Activated naive CD8-positive, alpha-beta T cell treated with anti-CD3 and anti-CD28 coated beads for 36 hours (primary cell): Measurements from ENCODE around the gene ATG101. TPM values are rescaled to one million over a fixed set of nuclear protein-coding genes. Genes with fewer than 3 reads are reported as not detected.

Source experiments
- DNase-seq: peaks from one replicate; pipeline ENCODE4 v3.0.0; 2021
- H3K27ac Mint-ChIP-seq: one replicate; pipeline ENCODE4 v1.8.0; 2022; ENCODE audit warnings: mild to moderate bottlenecking, moderate library complexity, mixed read lengths
- H3K27me3 Mint-ChIP-seq: one replicate; pipeline ENCODE4 v1.8.0; 2022; ENCODE audit warnings: mild to moderate bottlenecking, mixed read lengths
- H3K36me3 Mint-ChIP-seq: one replicate; pipeline ENCODE4 v1.8.0; 2021; ENCODE audit warnings: mild to moderate bottlenecking, mixed read lengths
- H3K4me1 Mint-ChIP-seq: one replicate; pipeline ENCODE4 v1.8.0; 2021; ENCODE audit warnings: mixed read lengths
- H3K4me3 Mint-ChIP-seq: one replicate; pipeline ENCODE4 v1.8.0; 2022; ENCODE audit warnings: mild to moderate bottlenecking, moderate library complexity, mixed read lengths
- H3K9me3 Mint-ChIP-seq: one replicate; pipeline ENCODE4 v1.8.0; 2022; ENCODE audit warnings: mixed read lengths
- total RNA-seq, 2 experiments: library from RNA; stranded (reverse); gene quantifications; one replicate each; pipeline ENCODE4 v1.2.3, GENCODE V29; 2021

Gene ATG101
- total RNA-seq, 2 experiments from 2014 or later, result 39.8 to 41.2 TPM

DNA sequence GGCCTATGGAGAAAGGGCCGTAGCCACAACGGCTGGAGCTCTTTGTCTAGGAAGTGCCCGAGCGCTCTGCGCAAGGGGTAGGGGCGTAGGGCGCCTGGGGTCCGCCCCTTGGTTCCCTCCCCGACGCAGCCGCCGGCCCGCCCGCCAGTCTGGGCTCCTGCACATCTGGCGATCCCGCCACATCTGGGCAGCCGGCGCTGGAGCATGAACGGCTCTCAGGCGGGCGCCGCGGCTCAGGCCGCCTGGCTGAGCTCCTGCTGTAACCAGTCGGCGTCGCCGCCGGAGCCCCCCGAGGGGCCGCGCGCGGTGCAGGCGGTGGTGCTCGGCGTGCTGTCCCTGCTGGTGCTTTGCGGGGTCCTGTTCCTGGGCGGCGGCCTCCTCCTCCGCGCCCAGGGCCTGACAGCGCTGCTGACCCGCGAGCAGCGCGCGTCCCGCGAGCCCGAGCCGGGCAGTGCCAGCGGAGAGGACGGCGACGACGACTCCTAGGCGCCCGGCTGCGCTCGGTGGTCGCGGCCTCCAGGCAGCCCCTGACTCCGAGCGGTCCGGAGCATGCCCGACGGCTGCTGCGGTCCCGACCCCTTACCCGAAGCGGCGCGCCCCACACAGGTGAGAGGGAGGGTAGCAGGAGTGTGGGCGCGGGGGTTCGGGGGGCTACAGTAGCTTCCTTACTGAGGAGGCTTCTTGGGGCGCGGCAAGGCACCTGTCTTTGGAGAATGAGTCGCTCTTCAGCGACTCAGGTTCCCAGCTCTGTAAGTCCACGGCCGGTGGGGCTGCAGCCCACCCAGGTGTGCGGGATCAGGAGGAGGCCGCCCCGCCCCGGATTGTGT lies 10.0 kb downstream of the ATG101 start, which contains the start of gene SMIM41:
Gene SMIM41, plus strand, starts transcription at position 129 of the 827 bp plus-strand sequence. Its CDS starts 76 bp downstream, at position 205.
- no peaks in the 10 kb centered on the region for H3K9me3 Mint-ChIP-seq
- H3K27me3 Mint-ChIP-seq, result no peaks in the 10 kb centered on the region
- H3K27ac Mint-ChIP-seq, result no peak within 1 kb of the TSS
- peaks cover 9% of the 10 kb centered on the region for H3K4me1 Mint-ChIP-seq
- peaks cover 14% of the 10 kb centered on the region for H3K36me3 Mint-ChIP-seq
- no peak for DNase-seq
- no peak within 1 kb of the TSS for H3K4me3 Mint-ChIP-seq

DNA sequence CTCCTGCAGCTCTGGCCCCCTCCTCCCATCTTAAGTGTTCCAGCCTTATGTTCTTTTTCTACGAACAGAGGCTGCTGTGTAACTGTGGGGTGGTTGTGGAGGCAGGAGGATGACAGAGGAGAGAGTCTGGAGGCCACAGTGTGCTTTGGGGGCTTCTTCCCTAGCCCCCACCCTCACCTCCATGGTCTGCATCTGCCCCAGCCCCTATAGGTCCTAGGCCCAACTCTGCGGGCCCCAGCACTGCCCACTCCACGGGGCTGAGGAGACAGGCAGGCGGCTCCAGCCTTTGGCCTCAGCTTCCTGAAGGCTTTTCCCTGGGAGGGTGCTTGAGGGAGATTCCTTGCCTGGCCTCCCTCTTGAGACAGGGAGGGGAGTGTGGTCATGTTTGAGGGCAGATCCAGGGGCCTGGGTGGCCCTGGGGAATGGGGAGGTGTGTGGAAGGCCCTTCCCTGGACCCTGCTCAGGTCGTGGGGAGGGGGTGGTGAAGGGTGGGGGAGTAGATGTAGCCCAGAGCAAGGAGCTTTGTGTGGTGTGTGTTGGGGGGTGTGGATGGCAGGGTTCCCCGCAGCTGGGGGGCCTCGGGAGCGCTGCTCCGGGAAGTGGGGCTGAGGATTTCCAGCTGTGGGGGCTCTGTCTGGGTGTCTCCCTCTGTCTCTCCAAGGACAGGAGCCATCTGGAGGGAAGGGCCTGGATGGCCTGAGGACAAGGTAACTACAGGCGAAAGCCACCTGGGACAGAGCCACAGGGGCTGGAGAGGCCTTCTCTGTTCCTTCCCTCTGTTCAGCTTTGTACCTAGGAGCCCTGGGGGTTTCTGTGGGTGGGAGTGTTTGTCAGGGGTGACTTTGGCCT lies 10.8 kb downstream of the ATG101 start:
- Mint-ChIP-seq H3K4me1 (peaks cover 9% of the 10 kb centered on the region), H3K27ac (no peak overlapping the region), H3K36me3 (peaks cover 10% of the 10 kb centered on the region), H3K4me3 (no peak overlapping the region), H3K9me3 (no peaks in the 10 kb centered on the region), H3K27me3 (no peaks in the 10 kb centered on the region)
- DNase-seq, result no peak

DNA sequence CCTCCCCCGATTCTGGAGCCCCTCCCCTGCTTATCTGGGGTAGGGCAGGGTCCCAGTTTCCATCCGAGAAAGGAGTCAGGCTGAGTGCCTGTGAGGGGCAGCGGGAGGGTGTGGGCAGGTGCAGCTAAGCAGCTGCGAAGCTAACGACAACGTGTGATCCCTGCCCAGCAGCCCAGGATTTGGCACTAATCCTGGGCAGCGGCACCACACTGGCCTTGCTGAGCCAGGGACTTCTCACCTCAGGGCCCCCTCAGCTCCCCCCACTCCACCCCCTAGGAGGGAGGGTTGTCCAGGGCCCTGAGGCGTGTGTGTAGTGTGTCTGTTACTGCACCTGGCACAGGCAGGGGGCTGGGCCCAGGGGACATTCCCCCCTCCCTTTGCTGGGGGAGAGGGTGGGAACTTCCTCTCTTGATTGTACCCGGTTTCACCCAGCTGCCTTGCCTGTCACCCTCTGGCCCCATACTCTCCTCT lies 11.5 kb downstream of the ATG101 start:
- Mint-ChIP-seq H3K27ac (no peak overlapping the region), H3K4me1 (peaks cover 9% of the 10 kb centered on the region), H3K27me3 (no peaks in the 10 kb centered on the region), H3K4me3 (no peak overlapping the region), H3K9me3 (no peaks in the 10 kb centered on the region), H3K36me3 (peaks cover 5% of the 10 kb centered on the region)
- DNase-seq, result peak; percentile 10

DNA sequence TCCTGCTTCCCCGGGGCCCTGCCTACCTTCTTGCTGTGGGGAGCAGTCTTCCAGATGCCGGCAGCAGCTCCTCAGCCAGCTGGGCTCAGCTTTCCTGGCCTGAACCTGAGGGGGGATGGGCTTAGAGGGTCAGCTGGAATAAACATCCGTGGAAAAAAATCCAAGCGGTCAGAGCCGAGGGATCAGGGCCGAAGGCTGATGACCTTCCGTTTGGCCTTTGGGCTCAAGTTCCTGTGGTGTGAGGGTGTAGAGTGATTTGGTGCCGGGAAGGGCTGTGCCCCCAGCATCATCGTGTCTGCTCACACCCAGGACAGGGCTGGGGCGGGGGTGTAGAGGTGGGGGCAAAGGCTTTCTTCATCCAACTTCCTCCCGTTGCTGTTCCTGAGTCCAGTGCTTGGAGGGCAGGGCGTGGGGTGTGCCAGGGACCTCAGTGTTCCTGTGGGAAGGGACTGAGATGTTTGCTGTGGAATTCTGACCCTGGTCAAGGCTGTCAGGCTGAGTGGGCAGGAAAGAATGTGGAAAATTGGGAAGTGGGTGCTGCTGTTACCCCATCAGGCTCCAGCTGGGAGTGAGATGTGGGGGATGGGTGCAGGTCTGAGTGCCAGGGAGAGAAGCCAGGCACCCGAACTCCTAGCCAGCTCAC lies 12.4 kb downstream of the ATG101 start:
- Mint-ChIP-seq H3K4me1 (peaks cover 9% of the 10 kb centered on the region), H3K9me3 (no peaks in the 10 kb centered on the region), H3K36me3 (no peaks in the 10 kb centered on the region), H3K27ac (no peak overlapping the region), H3K4me3 (no peak overlapping the region), H3K27me3 (peaks cover 2% of the 10 kb centered on the region)
- no peak for DNase-seq

DNA sequence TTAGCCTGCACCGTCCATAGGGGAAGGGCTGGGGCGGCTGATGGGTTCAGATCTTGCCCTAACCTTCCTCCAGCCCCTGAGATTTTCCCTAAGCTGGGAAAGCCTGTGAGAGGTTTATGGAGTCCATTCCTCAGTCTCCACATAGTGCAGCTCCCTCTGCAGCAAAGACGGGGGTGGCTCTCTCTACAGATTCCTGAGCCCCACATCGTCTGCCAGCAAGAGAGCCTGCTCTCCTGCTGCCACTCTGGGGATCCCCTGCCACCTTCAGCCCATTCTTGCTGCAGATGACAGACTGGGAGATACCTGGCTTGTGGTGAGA lies 12.8 kb downstream of the ATG101 start:
- Mint-ChIP-seq H3K4me1 (peaks cover 9% of the 10 kb centered on the region), H3K4me3 (no peak overlapping the region)

DNA sequence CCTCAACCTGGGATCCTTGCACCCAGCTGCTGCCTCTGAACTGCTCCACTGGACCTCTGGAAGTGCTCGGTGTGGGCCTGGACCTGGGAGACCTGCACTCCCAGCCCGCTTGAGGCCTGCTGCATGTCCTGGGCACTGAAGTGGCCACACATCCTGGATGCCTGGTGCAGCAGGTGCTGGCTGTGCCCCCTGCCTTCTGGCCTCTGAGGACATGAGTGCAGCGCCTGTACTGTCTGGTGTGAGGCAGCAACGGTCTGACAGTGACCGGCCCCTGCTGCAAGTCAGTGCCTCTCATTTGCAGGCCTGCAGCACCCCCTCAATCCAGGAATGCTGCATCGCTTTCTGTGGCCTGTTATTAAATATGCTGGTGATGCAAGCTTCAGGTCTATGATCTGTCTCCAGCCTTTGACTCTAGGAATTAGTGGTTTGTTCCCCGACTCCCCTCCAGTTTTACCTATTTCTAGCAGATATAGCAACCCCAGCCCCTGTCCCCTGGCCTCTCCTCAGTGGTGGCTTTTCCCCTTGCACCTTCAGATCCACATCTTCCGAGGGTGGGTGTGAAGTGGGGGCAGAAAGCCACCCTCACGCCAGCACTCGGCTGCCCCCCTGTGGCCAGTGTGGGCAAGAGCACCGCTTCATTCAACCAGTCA lies 13.3 kb downstream of the ATG101 start:
- Mint-ChIP-seq H3K36me3 (no peaks in the 10 kb centered on the region), H3K27me3 (peaks cover 9% of the 10 kb centered on the region), H3K9me3 (no peaks in the 10 kb centered on the region), H3K4me1 (peaks cover 9% of the 10 kb centered on the region), H3K27ac (no peak overlapping the region), H3K4me3 (no peak overlapping the region)
- peak; percentile 71 for DNase-seq

More for the DNA sequence above, 12.8 kb downstream of the ATG101 start:
- no peak for DNase-seq
- Mint-ChIP-seq H3K9me3 (no peaks in the 10 kb centered on the region), H3K36me3 (no peaks in the 10 kb centered on the region), H3K27ac (no peak overlapping the region), H3K27me3 (peaks cover 4% of the 10 kb centered on the region)

DNA sequence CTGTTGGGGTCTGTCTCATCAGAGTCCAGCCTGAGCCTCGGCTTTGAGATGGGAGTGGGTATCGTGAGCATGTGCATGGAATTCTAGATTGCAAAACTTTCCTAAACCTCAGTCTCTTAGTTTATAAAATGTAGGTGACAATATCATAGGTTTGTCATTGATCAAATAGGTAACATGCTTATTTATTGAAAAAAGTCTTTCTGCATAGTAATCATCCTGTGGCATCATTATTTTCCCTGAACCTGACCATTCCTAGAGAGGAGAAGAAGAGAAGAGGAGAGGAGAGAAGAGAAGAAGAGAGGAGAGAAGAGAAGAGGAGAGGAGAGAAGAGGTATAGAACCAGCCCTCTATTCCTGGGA lies 13.8 kb downstream of the ATG101 start:
- no peak overlapping the region for H3K27ac Mint-ChIP-seq
- no peak for DNase-seq
- H3K9me3 Mint-ChIP-seq, result no peaks in the 10 kb centered on the region
- no peak overlapping the region for H3K4me3 Mint-ChIP-seq
- peaks cover 9% of the 10 kb centered on the region for H3K4me1 Mint-ChIP-seq
- no peaks in the 10 kb centered on the region for H3K36me3 Mint-ChIP-seq
- H3K27me3 Mint-ChIP-seq, result peaks cover 14% of the 10 kb centered on the region

DNA sequence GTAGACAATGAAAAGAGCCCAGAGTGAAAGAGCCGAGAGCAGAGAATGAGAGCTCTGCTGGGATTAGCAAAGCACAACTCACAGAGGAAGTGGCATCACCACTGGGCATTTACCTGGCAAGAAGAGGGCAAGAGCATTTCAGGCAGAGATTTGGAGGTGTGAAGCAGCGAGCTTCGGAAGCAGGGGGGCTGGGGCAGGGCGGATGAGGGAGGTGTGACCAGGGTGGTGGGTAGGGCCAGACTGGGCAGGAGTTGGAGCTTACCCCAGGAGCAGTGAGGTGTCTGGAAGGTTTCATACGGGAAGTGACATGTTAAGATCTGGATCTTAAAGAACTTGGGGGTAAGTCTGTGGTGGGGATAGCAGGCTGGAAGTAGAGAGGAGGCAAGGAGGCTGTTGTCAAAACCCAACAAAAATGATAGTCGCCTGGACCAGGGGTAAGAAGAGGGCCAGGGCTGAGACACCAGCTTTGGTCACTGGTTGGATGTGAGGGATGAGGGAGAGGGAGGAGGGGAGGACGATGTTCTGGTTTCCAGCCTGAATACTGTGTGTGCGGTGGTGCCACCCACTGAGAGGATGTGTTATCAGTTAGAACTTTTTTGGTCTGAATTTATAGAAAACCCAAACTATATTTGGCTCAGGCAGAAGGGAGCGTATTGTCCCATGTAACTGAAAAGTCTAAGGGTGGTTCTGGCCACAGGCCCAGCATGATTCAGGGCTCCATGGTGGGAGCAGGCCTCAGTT lies 14.9 kb downstream of the ATG101 start:
- Mint-ChIP-seq H3K36me3 (no peaks in the 10 kb centered on the region), H3K4me3 (no peak overlapping the region), H3K4me1 (peaks cover 9% of the 10 kb centered on the region), H3K27ac (no peak overlapping the region), H3K27me3 (peaks cover 25% of the 10 kb centered on the region), H3K9me3 (no peaks in the 10 kb centered on the region)
- DNase-seq, result no peak

DNA sequence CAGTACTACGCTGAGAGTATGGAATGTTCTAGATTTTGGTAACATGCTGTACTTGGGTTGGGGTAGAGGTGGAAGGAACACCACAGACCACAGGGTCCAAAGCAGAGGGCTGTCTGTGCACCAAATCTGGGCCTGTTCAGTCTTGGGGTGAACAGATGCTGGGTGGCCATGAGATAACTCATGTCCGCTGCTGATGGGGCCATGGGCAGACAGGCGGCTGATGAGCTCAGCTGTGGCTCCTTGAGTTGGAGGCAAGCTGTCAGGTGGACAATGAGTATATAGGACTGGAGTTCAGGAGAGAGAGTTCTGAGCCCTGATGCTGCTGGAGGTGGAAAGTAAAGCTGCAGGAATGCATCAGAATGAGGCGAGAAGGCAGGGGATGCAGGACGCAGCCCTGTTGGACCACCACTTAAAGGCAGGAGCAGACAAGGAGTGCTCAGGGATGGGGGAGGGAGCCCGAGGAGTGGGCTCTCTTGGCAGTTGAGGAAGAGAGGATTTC lies 16.0 kb downstream of the ATG101 start:
- Mint-ChIP-seq H3K4me3 (no peak overlapping the region), H3K36me3 (no peaks in the 10 kb centered on the region), H3K27me3 (peaks cover 33% of the 10 kb centered on the region)

DNA sequence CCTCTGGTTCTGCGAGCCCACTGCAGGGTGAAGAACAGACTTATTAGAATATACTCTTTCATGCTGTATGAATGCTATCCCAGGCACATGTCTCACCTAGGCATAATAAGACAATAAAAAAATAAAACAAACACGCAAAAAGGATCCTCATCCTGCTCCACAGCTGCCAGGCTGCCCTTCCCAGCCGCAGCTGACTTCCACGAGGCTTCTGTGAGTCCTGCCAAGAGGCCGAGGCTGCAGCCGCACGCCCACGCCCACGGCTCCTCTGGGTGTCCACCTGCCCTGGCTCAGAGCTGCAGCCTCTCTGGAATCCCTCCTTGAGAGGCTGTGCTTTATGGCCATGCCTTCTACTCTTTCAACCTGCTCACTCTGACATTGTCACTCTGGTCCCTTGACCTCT lies 16.6 kb downstream of the ATG101 start:
- Mint-ChIP-seq H3K9me3 (no peaks in the 10 kb centered on the region), H3K27me3 (peaks cover 40% of the 10 kb centered on the region), H3K27ac (no peak overlapping the region), H3K36me3 (no peaks in the 10 kb centered on the region), H3K4me3 (no peak overlapping the region), H3K4me1 (peaks cover 9% of the 10 kb centered on the region)
- DNase-seq, result no peak

More for the DNA sequence above, 16.0 kb downstream of the ATG101 start:
- H3K4me1 Mint-ChIP-seq, result peaks cover 9% of the 10 kb centered on the region
- no peak overlapping the region for H3K27ac Mint-ChIP-seq
- DNase-seq, result no peak
- H3K9me3 Mint-ChIP-seq, result no peaks in the 10 kb centered on the region

DNA sequence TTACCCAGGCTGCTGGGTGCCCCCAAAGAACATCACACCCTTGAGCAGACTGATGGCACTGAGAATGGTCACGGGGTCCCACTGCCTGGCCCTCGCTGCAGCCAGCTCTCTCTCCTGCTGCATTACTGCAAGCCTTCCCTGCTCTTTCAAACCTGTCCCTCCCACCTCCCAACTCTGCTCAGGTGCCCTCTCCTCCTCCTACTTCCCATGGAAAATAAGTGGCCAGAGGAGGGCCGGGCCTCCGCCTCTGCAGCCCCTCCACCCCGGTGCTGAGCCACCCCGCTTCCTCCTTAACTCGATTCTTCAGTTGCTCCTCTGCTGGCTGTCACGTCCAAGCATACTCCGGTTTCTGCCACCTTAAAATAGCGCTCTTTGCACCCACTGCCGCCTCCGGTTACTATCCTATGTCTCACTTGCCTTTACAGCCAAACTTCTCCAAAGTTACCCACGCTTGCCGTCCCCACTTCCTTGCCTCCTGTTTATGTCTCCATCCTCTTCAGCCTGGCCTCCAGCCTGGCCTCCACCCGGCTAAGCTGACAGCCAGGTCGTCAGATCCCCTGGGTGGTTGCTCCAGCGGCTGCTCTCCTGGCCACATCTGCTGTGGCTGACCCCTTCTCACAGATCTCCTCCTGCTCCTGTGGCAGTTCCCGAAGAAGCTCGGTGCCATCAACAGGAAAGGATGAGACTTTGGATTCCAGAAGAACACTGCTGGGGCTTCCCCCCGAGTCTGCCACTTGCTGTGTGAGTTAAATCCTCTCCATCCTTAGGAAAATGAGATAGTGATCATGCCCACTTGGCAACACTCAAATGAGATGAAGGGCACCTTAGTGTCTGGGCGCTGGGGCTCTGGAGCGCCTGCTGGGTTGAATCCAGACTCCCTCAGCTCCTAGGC lies 17.4 kb downstream of the ATG101 start:
- no peaks in the 10 kb centered on the region for H3K9me3 Mint-ChIP-seq
- H3K27me3 Mint-ChIP-seq, result peaks cover 45% of the 10 kb centered on the region
- H3K4me1 Mint-ChIP-seq, result peaks cover 4% of the 10 kb centered on the region
- H3K36me3 Mint-ChIP-seq, result no peaks in the 10 kb centered on the region
- H3K27ac Mint-ChIP-seq, result no peak overlapping the region
- DNase-seq, result no peak
- no peak overlapping the region for H3K4me3 Mint-ChIP-seq

DNA sequence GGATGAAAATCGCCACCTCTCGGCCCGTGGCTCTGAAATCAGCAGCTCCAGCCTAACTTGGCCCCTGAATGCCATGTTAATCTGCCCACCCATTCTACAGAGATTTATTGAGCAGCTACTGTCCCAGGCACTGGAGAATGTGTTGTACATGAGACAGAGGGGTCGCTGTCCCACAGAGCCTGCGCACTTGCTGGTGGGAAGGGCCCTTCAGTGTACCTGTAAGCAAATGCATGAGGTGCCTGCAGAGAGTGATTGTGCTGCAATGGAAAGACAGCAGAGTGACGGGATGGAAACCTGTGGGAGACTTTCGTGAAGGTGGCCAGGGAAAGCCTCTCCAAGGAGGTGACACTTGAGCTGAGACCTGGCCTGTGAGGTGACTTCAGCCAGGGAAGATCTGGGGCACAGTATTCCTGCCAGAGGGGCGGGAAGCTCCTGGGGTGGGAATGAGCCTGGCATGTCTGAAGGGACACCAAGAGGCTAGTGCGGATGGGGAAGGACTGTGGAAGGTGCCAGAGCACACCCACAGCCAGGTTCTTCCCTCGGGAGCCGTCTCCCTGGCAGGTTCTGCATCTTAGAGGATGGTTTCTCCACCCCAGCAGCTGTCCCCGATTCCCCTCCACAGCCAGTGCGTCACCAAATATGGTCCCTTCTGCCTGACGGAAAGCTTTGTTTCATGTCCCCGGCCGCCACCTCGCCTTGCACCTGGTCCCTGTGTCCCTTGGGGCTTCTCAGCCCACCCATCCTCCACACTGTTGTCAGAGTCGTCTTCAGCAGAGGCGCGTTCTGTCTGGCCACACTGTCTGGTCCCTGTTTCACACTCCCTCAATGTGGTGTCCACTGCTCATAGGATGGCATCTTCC lies 18.4 kb downstream of the ATG101 start:
- no peaks in the 10 kb centered on the region for H3K36me3 Mint-ChIP-seq
- peaks cover 3% of the 10 kb centered on the region for H3K4me1 Mint-ChIP-seq
- peaks cover 47% of the 10 kb centered on the region for H3K27me3 Mint-ChIP-seq
- no peak for DNase-seq
- H3K4me3 Mint-ChIP-seq, result no peak overlapping the region
- H3K27ac Mint-ChIP-seq, result no peak overlapping the region
- no peaks in the 10 kb centered on the region for H3K9me3 Mint-ChIP-seq
